Ascending aorta (tissue), 2 donors: ENCODE data around the gene TEAD1. TPM values are rescaled to one million over a fixed set of nuclear protein-coding genes. Genes with fewer than 3 reads are reported as not detected.

ENCODE experiments used
- DNase-seq, 2 donors: peaks; one replicate each; pipeline ENCODE4 v3.0.0-alpha.2; 2019; ENCODE audit warnings: low spot score in 2 of 2
- H3K27ac ChIP-seq, 2 donors: fragments of 200-600 bp; sonication (generic); one replicate each; pipeline ENCODE4 v1.5.1; 2016 to 2017; ENCODE audit warnings: mild to moderate bottlenecking in 1 of 2
- H3K27me3 ChIP-seq: fragments of 200-600 bp; sonication (generic); one replicate; pipeline ENCODE4 v1.5.1; 2017
- H3K36me3 ChIP-seq, 2 donors: fragments of 200-600 bp; sonication (generic); one replicate each; pipeline ENCODE4 v1.5.1; 2016
- H3K4me1 ChIP-seq, 2 donors: fragments of 200-600 bp; sonication (generic); one replicate each; pipeline ENCODE4 v1.5.1; 2016 to 2017; ENCODE audit warnings: mild to moderate bottlenecking in 1 of 2
- H3K4me3 ChIP-seq, 2 donors: fragments of 200-600 bp; sonication (generic); one replicate each; pipeline ENCODE4 v1.5.1; 2016 to 2017; ENCODE audit warnings: mild to moderate bottlenecking in 1 of 2
- H3K9me3 ChIP-seq, 2 donors: fragments of 200-600 bp; sonication (generic); one replicate each; pipeline ENCODE4 v1.5.1; 2016
- CTCF ChIP-seq, 3 experiments: fragments of 200-600 bp in 2 of 3; fragments of 450-650 bp in 1 of 3; sonication (generic) in 2 of 3; IDR thresholded peaks; one replicate each; pipeline ENCODE4 v1.5.1; 2016 to 2019; ENCODE audit warnings: antibody characterized with exemption in 3 of 3, mild to moderate bottlenecking in 1 of 3, moderate library complexity in 1 of 3
- intact Hi-C: fragments of 100-400 bp; cut with DNase I; formaldehyde crosslinking; loops from one replicate; pipeline ENCODE4 v1.15.1; 2023
- total RNA-seq: library from RNA; depleted of rRNA; stranded (reverse); fragments of >200 nt; gene quantifications from one replicate; pipeline ENCODE4 v1.1.0, GENCODE V29; 2016

Gene TEAD1
- total RNA-seq, 1 donor from 2014 or later = 112 TPM

- Histone ChIP-seq H3K4me1 (peaks cover 6 to 17% of the 10 kb centered on the region in 2 donors), H3K27me3 (no peaks in the 10 kb centered on the region), H3K36me3 (peaks cover 6 to 30% of the 10 kb centered on the region in 2 donors), H3K9me3 (no peaks in the 10 kb centered on the region), H3K4me3 (no peak overlapping the region), H3K27ac (no peak overlapping the region)
- TF ChIP-seq CTCF (IDR thresholded peaks at IDR 0.05) = no peak
- DNase-seq = no peak
- intact Hi-C loops = no loop called here
Observed at GRCh38 chr11:12885717-12886239, 211.6 kb downstream of the TEAD1 start.

- TF ChIP-seq CTCF (IDR thresholded peaks at IDR 0.05) = no peak
- Histone ChIP-seq H3K4me3 (no peak overlapping the region), H3K27me3 (no peaks in the 10 kb centered on the region), H3K27ac (no peak overlapping the region), H3K4me1 (peaks cover 6 to 21% of the 10 kb centered on the region in 2 donors), H3K36me3 (peaks cover 6 to 28% of the 10 kb centered on the region in 2 donors), H3K9me3 (no peaks in the 10 kb centered on the region)
- DNase-seq = no peak
- intact Hi-C loops = no loop called here
Observed at GRCh38 chr11:12886508-12886907, 212.3 kb downstream of the TEAD1 start.

DNA sequence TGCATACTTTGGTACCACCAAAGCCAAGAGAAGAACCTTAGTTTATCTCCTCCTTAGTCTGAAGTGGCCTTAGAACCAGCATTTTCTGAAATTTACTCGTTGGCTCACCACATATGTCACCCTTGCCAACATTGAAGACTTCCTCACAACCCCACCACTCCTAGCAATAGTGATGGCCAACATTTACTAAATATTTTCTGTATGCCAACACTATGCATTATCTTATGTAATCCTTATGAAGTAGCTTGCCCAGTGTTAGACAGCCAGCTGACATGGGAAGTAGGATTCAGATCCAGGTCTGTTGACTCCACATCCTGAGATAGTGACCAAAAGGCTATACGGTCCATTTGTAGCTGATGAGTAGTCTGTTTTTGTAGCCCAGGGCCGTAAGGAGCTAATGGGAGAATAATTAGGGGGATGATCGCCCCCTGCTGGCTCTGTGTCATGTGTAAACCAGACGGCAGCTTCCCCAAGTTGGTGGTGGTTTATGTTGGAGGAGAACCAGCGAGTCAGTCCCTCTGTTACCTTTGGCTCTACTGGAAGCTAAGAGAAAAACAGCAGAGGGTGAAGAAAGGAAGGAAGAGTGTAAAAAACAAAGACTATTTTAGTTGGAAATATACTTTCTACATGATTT lies 214.4 kb downstream of the TEAD1 start:
- H3K4me3 ChIP-seq = peak overlapping the region in 1 of 2 donors; percentile 7
- peak; percentile 53 to 94 for DNase-seq
- peaks cover 8 to 25% of the 10 kb centered on the region in 2 donors for H3K4me1 ChIP-seq
- no peaks in the 10 kb centered on the region for H3K27me3 ChIP-seq
- peaks cover 3 to 8% of the 10 kb centered on the region in 2 donors for H3K36me3 ChIP-seq
- no peaks in the 10 kb centered on the region for H3K9me3 ChIP-seq
- H3K27ac ChIP-seq = peak overlapping the region; percentile 81 to 82
- intact Hi-C loops = loop anchor here (1.0 to 2.0 kb wide), 3 partner anchors 213 to 600 kb away; no protein-coding TSS in a partner anchor
- TF ChIP-seq CTCF (IDR thresholded peaks at IDR 0.05) = peak; percentile 69 to 78 (median 75)

- peak; percentile 57 to 87 for DNase-seq
- H3K27me3 ChIP-seq = no peaks in the 10 kb centered on the region
- no peak for TF ChIP-seq CTCF (IDR thresholded peaks at IDR 0.05)
- H3K27ac ChIP-seq = peak overlapping the region; percentile 81 to 82
- no peaks in the 10 kb centered on the region for H3K9me3 ChIP-seq
- peak overlapping the region in 1 of 2 donors; percentile 7 for H3K4me3 ChIP-seq
- H3K4me1 ChIP-seq = peaks cover 11 to 28% of the 10 kb centered on the region in 2 donors
- peaks cover 3 to 5% of the 10 kb centered on the region in 2 donors for H3K36me3 ChIP-seq
- intact Hi-C loops = loop anchor here (1.0 to 2.0 kb wide), 3 partner anchors 214 to 600 kb away; no protein-coding TSS in a partner anchor
Observed at GRCh38 chr11:12889243-12889642, 215.0 kb downstream of the TEAD1 start.

- Histone ChIP-seq H3K27ac (peak overlapping the region; percentile 81 to 82), H3K9me3 (no peaks in the 10 kb centered on the region), H3K36me3 (peaks cover 0 to 3% of the 10 kb centered on the region in 2 donors), H3K27me3 (no peaks in the 10 kb centered on the region), H3K4me3 (no peak overlapping the region), H3K4me1 (peaks cover 11 to 28% of the 10 kb centered on the region in 2 donors)
- intact Hi-C loops = loop anchor here (5.0 to 10.0 kb wide), 4 partner anchors 198 to 836 kb away; no protein-coding TSS in a partner anchor
- no peak for TF ChIP-seq CTCF (IDR thresholded peaks at IDR 0.05)
- no peak for DNase-seq
Observed at GRCh38 chr11:12890476-12890875, 216.3 kb downstream of the TEAD1 start.
